RWPE1 (cell line): ENCODE results near the gene ACBD6.

Experiments
- CTCF ChIA-PET: fragments of 350-600 bp; sonication (Branson Sonifier 250); formaldehyde crosslinking; extraction: SDS; loops from one replicate; lab custom pipeline; 2021; lab: Yijun Ruan, JAX
- POLR2A ChIA-PET: fragments of 400-600 bp; formaldehyde crosslinking; extraction: SDS; loops from one replicate; lab custom pipeline; 2020; ENCODE audit warnings: antibody characterized with exemption; ENCODE audit not compliant: low non-redundant PET; lab: Yijun Ruan, JAX
- DNase-seq: peaks from one replicate; pipeline ENCODE4 v3.0.0; 2012; ENCODE audit warnings: low spot score
- H3K27ac ChIP-seq: fragments of 450-650 bp; 2 replicates; pipeline ENCODE4 v1.5.1; 2017
- CTCF ChIP-seq: fragments of 450-650 bp; conservative IDR thresholded peaks from 2 replicates; pipeline ENCODE4 v1.5.1; 2017; ENCODE audit warnings: low read depth, mild to moderate bottlenecking

Gene ACBD6

DNA sequence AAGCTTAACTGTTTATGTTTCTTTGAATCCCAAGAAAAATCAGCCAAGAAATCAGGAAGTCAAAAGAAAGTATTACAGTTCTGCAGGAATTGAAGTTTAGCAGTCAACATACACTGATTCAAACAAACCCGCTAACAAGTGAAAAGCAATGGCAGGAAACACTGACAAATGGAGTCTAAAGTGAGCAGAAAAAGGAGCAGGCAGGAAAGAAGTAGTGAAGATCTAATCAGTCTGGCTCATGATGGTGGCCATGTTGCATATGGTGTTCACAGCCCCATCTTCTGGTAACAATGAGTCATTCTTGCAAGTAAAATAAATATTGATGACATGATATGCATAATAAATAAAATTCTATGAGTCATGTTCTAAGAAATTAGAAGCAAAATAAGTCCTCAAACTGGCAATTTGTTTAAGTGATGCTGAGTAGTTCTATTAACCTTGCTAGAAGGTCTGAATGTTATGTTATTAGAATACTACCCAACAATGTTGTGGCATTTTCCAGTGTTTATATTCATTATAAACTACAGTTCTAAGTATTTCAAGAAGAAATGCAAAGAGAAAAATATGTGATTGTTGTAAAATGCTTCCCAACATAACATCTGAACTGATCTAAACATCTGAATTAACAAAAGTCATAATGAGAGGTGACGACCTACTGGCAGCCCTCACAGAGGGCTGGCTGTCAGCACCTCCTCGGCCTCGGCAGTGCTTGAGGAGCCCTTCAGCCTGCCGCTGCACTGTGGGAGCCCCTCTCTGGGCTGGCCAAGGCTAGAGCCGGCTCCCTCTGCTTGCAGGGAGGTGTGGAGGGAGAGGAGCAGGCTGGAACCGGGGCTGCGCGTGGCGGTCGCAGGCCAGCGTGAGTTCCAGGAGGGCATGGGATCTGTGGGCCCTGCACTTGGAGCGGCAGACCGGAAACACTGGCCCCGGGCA lies 5.7 kb upstream of the ACBD6 start:
- CTCF ChIA-PET, result interaction anchor here (0.6 kb wide), 1 partner anchor 356 kb away, joined by 3 read pairs; no protein-coding TSS in a partner anchor
- no peak for DNase-seq
- POLR2A ChIA-PET, result no interaction called here
- no peak overlapping the region for H3K27ac ChIP-seq
- TF ChIP-seq CTCF, result no peak

DNA sequence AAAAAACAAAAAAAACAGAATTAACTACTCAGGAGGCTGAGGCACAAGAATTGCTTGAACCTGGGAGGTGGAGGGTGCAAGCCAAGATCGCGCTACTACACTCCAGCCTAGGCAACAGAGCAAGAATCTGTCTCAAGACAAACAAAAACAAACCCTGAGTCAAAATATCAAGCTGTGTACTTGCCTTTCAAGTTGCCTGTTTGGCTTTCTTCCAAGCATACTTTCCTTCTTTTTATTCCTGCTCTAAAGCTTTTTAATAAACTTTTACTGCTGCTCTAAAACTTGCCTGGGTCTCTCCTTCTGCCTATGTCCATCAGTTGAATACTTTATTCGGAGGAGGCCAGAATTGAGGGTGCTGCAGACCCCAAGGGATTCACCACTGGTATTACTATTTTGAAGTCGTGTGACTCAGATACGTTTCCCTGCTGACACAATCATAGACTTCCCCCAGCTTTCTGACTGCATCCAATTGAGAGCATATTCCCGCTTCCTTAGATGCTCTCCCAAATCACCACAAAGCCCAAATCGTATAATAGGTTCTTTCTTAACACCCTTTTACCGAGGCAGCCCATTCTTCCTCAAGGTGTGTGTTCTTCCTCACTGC lies 3.5 kb upstream of the ACBD6 start:
- CTCF ChIA-PET, result no interaction called here
- no peak for DNase-seq
- no peak for TF ChIP-seq CTCF
- no peak overlapping the region for H3K27ac ChIP-seq
- POLR2A ChIA-PET, result no interaction called here

- no peak overlapping the region for H3K27ac ChIP-seq
- no peak for DNase-seq
- POLR2A ChIA-PET, result no interaction called here
- TF ChIP-seq CTCF, result no peak
- CTCF ChIA-PET, result no interaction called here
Observed at GRCh38 chr1:180504186-180504585, 1.8 kb upstream of the ACBD6 start.

GRCh38 chr1:180503280-180503862 lies 994 bp upstream of the ACBD6 start:
- no peak for TF ChIP-seq CTCF
- DNase-seq, result no peak
- POLR2A ChIA-PET, result no interaction called here
- CTCF ChIA-PET, result interaction anchor here (0.6 kb wide), 1 partner anchor 23 kb away, joined by 3 read pairs; no protein-coding TSS in a partner anchor
- H3K27ac ChIP-seq, result peak overlapping the region; percentile 98

DNA sequence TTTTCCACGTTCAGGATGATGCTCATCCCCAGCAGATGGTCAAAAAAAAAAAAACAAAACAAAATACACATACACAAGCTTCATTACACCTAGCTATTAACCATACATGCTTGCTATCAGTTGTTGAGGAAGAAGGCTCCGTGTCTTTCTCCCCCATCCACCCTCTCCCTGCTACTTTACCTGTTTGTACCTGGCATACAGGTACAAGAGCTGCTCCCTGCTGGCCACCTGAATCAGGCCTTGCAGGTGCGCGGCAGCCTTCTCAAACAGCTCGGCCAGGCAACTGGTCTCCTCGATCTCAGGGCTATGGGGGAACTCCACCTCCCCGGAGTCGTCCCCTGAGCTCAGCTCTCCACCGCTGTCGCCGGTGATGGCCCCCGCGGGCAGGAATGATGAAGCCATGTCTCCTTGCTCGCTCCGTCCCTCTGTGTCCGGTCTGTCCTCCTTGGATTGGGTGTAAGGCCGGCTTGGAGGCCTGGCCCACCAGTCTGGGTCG lies 464 bp downstream of the ACBD6 start:
- peak overlapping the region; percentile 98 for H3K27ac ChIP-seq
- no peak for TF ChIP-seq CTCF
- ChIA-PET POLR2A (no interaction called here), CTCF (interaction anchor here (0.6 to 1.5 kb wide), 6 partner anchors 9 to 362 kb away, joined by 3 to 5 read pairs (median 4); no protein-coding TSS in a partner anchor)
- DNase-seq, result peak; percentile 65

DNA sequence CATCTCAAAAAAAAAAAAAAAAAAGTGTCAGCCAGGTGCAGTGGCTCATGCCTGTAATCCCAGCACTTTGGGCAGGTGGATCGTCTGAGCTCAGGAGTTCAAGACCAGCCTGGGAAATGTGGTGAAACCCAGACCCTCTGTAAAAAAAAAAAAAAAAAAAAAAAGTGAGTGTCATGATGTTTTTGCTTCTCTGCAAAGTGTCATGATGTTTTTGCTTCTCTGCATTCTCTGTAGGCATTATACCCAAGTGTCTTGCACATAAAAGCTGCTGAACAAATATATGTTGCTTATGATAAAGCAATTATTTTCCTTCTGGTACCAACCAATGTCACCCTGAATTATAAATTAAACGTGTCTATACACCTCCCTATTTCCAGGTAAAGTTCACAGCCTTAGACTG lies 1.7 kb downstream of the ACBD6 start:
- CTCF ChIA-PET, result interaction anchor here (0.7 kb wide), 1 partner anchor 177 kb away, joined by 4 read pairs; no protein-coding TSS in a partner anchor
- no peak for TF ChIP-seq CTCF
- DNase-seq, result no peak
- peak overlapping the region; percentile 62 for H3K27ac ChIP-seq
- POLR2A ChIA-PET, result interaction anchor here (0.7 kb wide), 1 partner anchor 11 kb away, joined by 3 read pairs; no protein-coding TSS in a partner anchor
